Stimulated activated CD8-positive, alpha-beta memory T cell treated with anti-CD3 and anti-CD28 coated beads, Interleukin-7, amount 100 ng/mL, for 4 hours (primary cell): ENCODE data around the gene EIF4H.
A peak's percentile ranks its signal among the peaks of the same experiment; 100 is the strongest.
"Not testable (repeated sequence)": the region's sequence is repeated elsewhere in the genome, so short reads cannot be mapped to it uniquely, and the experiment has no call there.

Experiments
- DNase-seq, 2 donors: peaks; one replicate each; pipeline ENCODE4 v3.0.0-alpha.2; 2020; ENCODE audit warnings: low read depth in 2 of 2

Gene EIF4H

GRCh38 chr7:74173866-74174605, at the start of gene EIF4H:
Gene EIF4H, plus strand, starts transcription at chr7:74174356. Its CDS starts 28 bp downstream, at chr7:74174384.
- peak; percentile 84 to 91 for DNase-seq

- no peak for DNase-seq
Observed at GRCh38 chr7:74126220-74126880, 47.8 kb upstream of the EIF4H start.

- no peak for DNase-seq
Observed at GRCh38 chr7:74129887-74130286, 44.3 kb upstream of the EIF4H start.

GRCh38 chr7:74130518-74130917, 43.6 kb upstream of the EIF4H start:
- DNase-seq: no peak

- no peak for DNase-seq
Observed at GRCh38 chr7:74134117-74134620, 40.0 kb upstream of the EIF4H start.

GRCh38 chr7:74138334-74138867, 35.8 kb upstream of the EIF4H start:
- DNase-seq: no peak

- no peak for DNase-seq
Observed at GRCh38 chr7:74138945-74139843, 35.0 kb upstream of the EIF4H start.

- no peak for DNase-seq
Observed at GRCh38 chr7:74141705-74142104, 32.5 kb upstream of the EIF4H start.

- DNase-seq: no peak
Observed at GRCh38 chr7:74143383-74143782, 30.8 kb upstream of the EIF4H start.

GRCh38 chr7:74148491-74148890, 25.7 kb upstream of the EIF4H start:
- no peak for DNase-seq

GRCh38 chr7:74149071-74149470, 25.1 kb upstream of the EIF4H start:
- no peak for DNase-seq

- no peak for DNase-seq
Observed at GRCh38 chr7:74149603-74150002, 24.6 kb upstream of the EIF4H start.

- no peak for DNase-seq
Observed at GRCh38 chr7:74153736-74154135, 20.4 kb upstream of the EIF4H start.

- DNase-seq: no peak
Observed at GRCh38 chr7:74155810-74156395, 18.3 kb upstream of the EIF4H start.

GRCh38 chr7:74157605-74158004, 16.6 kb upstream of the EIF4H start:
- DNase-seq: no peak

GRCh38 chr7:74164985-74165456, 9.1 kb upstream of the EIF4H start:
- no peak for DNase-seq

- DNase-seq: no peak
Observed at GRCh38 chr7:74165867-74166593, 8.1 kb upstream of the EIF4H start.

GRCh38 chr7:74167324-74167723, 6.8 kb upstream of the EIF4H start:
- not testable (repeated sequence) for DNase-seq

GRCh38 chr7:74173074-74173473, 1.1 kb upstream of the EIF4H start:
- DNase-seq: no peak

- no peak for DNase-seq
Observed at GRCh38 chr7:74173491-74173865, 678 bp upstream of the EIF4H start.

GRCh38 chr7:74174606-74175082, 488 bp downstream of the EIF4H start:
- DNase-seq: peak in 1 of 2 donors; percentile 24
